HepG2 (cell line): ENCODE results near the gene SF3B2. TPM values are rescaled to one million over a fixed set of nuclear protein-coding genes. Genes with fewer than 3 reads are reported as not detected.

Experiments used
- EP300 ChIP-seq, 3 experiments: sonication (generic) in 1 of 3; formaldehyde crosslinking in 1 of 3; IDR thresholded peaks; 2 replicates each; pipeline versions ENCODE4 v1.5.1 to v1.6.1; 2011 to 2020; ENCODE audit warnings: low read depth in 2 of 3, low read length in 2 of 3, borderline replicate concordance in 1 of 3, improper control_type of control experiment in 1 of 3, mild to moderate bottlenecking in 1 of 3, missing genetic modification reagents in 1 of 3, moderate library complexity in 1 of 3
- GABPB1 ChIP-seq: IDR thresholded peaks from 2 replicates; pipeline ENCODE4 v1.6.1; 2016; ENCODE audit warnings: mild to moderate bottlenecking, missing genetic modification reagents, moderate library complexity, missing compliant biosample characterization
- NR2F1 ChIP-seq, 2 experiments: fragments of 450-650 bp in 1 of 2; formaldehyde crosslinking in 1 of 2; IDR thresholded peaks; 2 replicates each; pipeline versions ENCODE4 v1.5.0 to v1.6.1; 2016 to 2020; ENCODE audit warnings: mild to moderate bottlenecking in 1 of 2, missing compliant biosample characterization in 1 of 2, missing genetic modification reagents in 1 of 2, moderate library complexity in 1 of 2
- RXRA ChIP-seq: sonication (generic); formaldehyde crosslinking; IDR thresholded peaks from 2 replicates; pipeline ENCODE4 v1.5.1; 2020; ENCODE audit warnings: missing genetic modification reagents
- SMC3 ChIP-seq: IDR thresholded peaks from 2 replicates; pipeline ENCODE4 v1.6.1; 2011; ENCODE audit warnings: low read length, improper control_type of control experiment
- SNAI1 ChIP-seq: sonication (generic); formaldehyde crosslinking; IDR thresholded peaks from 2 replicates; pipeline ENCODE4 v1.5.0; 2020; ENCODE audit warnings: mild to moderate bottlenecking, missing genetic modification reagents, borderline replicate concordance
- ZNF260 ChIP-seq: sonication (generic); formaldehyde crosslinking; IDR thresholded peaks from 2 replicates; pipeline ENCODE4 v1.4.0; 2020; ENCODE audit warnings: missing genetic modification reagents, low read depth, mild to moderate bottlenecking, borderline replicate concordance
- ZNF615 ChIP-seq: sonication (generic); formaldehyde crosslinking; IDR thresholded peaks from 2 replicates; pipeline ENCODE4 v1.5.0; 2020; ENCODE audit warnings: mild to moderate bottlenecking, missing genetic modification reagents, borderline replicate concordance
- polyA plus RNA-seq, 8 experiments: library from polyadenylated mRNA; depleted of rRNA in 3 of 8; stranded (reverse) in 7 of 8; unstranded in 1 of 8; fragments of >200 nt; fragmentation: Illumina TruSeq in 4 of 8; extraction: Trizol in 4 of 8; gene quantifications; 2 replicates each; pipeline versions ENCODE4 v1.2.1 to v1.2.3, GENCODE V29; 2011 to 2016; ENCODE audit warnings: low read depth in 4 of 8, missing spikeins in 1 of 8, mixed read lengths in 1 of 8; ENCODE audit not compliant: insufficient read depth in 1 of 8
- total RNA-seq, 5 experiments: library from RNA; depleted of rRNA; stranded (reverse); fragments of >200 nt; fragmentation: Illumina TruSeq; extraction: Trizol; gene quantifications; 2 replicates each; pipeline ENCODE4 v1.2.3, GENCODE V29; 2016; ENCODE audit warnings: low read depth in 1 of 5
- TF ChIP-seq, protein P1 (sequence below): sonication (generic); formaldehyde crosslinking; IDR thresholded peaks from 2 replicates; pipeline ENCODE4 v1.5.0; 2020; ENCODE audit warnings: mild to moderate bottlenecking, missing genetic modification reagents
- TF ChIP-seq, protein P2 (sequence below): sonication (generic); formaldehyde crosslinking; IDR thresholded peaks from 2 replicates; pipeline ENCODE4 v1.4.0; 2020; ENCODE audit warnings: missing genetic modification reagents, borderline replicate concordance
- TF ChIP-seq, protein P3 (sequence below), 2 experiments: sonication (generic) in 1 of 2; formaldehyde crosslinking in 1 of 2; IDR thresholded peaks; 2 replicates each; pipeline versions ENCODE4 v1.5.1 to v1.6.1; 2011 to 2020; ENCODE audit warnings: borderline replicate concordance in 1 of 2, low read depth in 1 of 2, low read length in 1 of 2, mild to moderate bottlenecking in 1 of 2, missing genetic modification reagents in 1 of 2, moderate library complexity in 1 of 2

The SF3B2 gene
- total and polyA plus RNA-seq, 2 of the 13 experiments (the other 11 are each of a cell fraction or from before 2014, with no cell fraction given), result 70.4 to 153 TPM

DNA sequence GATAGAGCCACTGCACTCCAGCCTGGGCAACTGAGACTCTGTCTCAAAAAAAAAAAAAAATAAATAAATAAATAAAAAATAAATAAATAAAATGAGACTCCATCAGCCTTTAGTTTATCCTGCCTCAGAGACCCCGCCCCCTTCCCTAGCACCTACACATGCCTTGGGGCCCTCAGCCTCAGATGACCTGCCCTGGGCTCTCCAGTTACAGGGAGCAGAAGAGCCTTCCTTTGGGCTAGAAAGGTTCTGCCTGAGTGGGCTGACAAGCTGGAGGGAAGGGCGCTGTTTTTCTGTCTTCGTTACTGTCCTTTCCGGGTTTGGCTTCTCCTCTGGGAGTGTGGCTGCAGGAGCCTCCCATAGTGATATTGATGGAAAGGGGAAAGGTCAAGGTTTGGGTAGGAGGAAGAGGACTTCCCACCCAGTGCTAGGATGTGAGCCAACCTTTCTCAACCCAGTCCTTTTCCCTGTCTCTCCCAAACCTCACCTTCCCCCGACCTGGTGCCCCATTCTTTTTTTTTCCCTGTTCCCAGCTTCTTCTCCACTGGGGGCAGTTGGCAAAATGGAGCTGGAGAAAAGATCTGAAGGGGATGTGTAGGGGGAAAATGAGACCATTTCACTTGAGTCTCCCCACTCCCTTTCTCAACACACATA, 1.5 kb upstream of the SF3B2 start (continued):
- TF ChIP-seq, protein P1, sequence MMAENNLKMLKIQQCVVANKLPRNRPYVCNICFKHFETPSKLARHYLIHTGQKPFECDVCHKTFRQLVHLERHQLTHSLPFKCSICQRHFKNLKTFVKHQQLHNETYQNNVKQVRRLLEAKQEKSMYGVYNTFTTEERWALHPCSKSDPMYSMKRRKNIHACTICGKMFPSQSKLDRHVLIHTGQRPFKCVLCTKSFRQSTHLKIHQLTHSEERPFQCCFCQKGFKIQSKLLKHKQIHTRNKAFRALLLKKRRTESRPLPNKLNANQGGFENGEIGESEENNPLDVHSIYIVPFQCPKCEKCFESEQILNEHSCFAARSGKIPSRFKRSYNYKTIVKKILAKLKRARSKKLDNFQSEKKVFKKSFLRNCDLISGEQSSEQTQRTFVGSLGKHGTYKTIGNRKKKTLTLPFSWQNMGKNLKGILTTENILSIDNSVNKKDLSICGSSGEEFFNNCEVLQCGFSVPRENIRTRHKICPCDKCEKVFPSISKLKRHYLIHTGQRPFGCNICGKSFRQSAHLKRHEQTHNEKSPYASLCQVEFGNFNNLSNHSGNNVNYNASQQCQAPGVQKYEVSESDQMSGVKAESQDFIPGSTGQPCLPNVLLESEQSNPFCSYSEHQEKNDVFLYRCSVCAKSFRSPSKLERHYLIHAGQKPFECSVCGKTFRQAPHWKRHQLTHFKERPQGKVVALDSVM, result no peak
- no peak for TF ChIP-seq ZNF260
- TF ChIP-seq SMC3, result no peak
- TF ChIP-seq RXRA (CRISPR knock-in tag), result no peak
- TF ChIP-seq, protein P2, sequence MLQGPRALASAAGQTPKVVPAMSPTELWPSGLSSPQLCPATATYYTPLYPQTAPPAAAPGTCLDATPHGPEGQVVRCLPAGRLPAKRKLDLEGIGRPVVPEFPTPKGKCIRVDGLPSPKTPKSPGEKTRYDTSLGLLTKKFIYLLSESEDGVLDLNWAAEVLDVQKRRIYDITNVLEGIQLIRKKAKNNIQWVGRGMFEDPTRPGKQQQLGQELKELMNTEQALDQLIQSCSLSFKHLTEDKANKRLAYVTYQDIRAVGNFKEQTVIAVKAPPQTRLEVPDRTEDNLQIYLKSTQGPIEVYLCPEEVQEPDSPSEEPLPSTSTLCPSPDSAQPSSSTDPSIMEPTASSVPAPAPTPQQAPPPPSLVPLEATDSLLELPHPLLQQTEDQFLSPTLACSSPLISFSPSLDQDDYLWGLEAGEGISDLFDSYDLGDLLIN (CRISPR knock-in tag), result no peak
- no peak for TF ChIP-seq EP300 (IDR thresholded peaks at IDR 0.05; ENCODE audit: low read depth in 2 of 2, low read length in 2 of 2)
- TF ChIP-seq EP300 (CRISPR knock-in tag; IDR thresholded peaks at IDR 0.05; ENCODE audit: borderline replicate concordance), result no peak
- TF ChIP-seq GABPB1 (CRISPR knock-in tag), result no peak
- TF ChIP-seq, protein P3, sequence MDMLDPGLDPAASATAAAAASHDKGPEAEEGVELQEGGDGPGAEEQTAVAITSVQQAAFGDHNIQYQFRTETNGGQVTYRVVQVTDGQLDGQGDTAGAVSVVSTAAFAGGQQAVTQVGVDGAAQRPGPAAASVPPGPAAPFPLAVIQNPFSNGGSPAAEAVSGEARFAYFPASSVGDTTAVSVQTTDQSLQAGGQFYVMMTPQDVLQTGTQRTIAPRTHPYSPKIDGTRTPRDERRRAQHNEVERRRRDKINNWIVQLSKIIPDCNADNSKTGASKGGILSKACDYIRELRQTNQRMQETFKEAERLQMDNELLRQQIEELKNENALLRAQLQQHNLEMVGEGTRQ (IDR thresholded peaks at IDR 0.05; ENCODE audit: low read depth, low read length), result no peak
- TF ChIP-seq, protein P3 (CRISPR knock-in tag; IDR thresholded peaks at IDR 0.05; ENCODE audit: borderline replicate concordance), result no peak
- TF ChIP-seq SNAI1 (CRISPR knock-in tag), result no peak
- no peak for TF ChIP-seq ZNF615
- TF ChIP-seq NR2F1 (CRISPR knock-in tag; IDR thresholded peaks at IDR 0.05), result 0 out of 4 replicates have a peak, but pooled peaks of 1 of the 2 experiments have one; percentile 18
